ENCODE data around the gene CFAP299.

Gene CFAP299

GRCh38 chr4:80305466-80305865 lies 30.1 kb upstream of the CFAP299 start:
- no peak overlapping the region for H3K14ac ChIP-seq (ENCODE audit: low read length)
- no peak overlapping the region for H3K4me2 ChIP-seq (ENCODE audit: insufficient read depth, low read length, poor library complexity, severe bottlenecking)
- no peak overlapping the region for H2BK5ac ChIP-seq (ENCODE audit: low read length)
- no peak overlapping the region for H3K4me3 ChIP-seq (ENCODE audit: low read length in 2 of 2)
- H3K79me1 ChIP-seq (ENCODE audit: low read depth, low read length), result no peaks in the 10 kb centered on the region
- no peak overlapping the region for H4K91ac ChIP-seq (ENCODE audit: low read depth, low read length, poor library complexity)
- H3K27ac ChIP-seq (replicated peaks; ENCODE audit: low read length), result no peak overlapping the region
- H3K23ac ChIP-seq (ENCODE audit: low read depth, low read length, poor library complexity), result no peak overlapping the region
- WGBS, 2 donors (ENCODE audit: extremely low coverage in 2 of 2, insufficient read length in 2 of 2, insufficient replicate concordance in 1 of 2), result no CpG with 5 or more reads among the region's 3 CpGs
- no peaks in the 10 kb centered on the region for H3K36me3 ChIP-seq (replicated peaks in 1 of 2; ENCODE audit: control insufficient read depth in 2 of 2, insufficient read depth in 2 of 2, low read length in 2 of 2)
- H3K27me3 ChIP-seq (ENCODE audit: control insufficient read depth in 3 of 3, insufficient read depth in 3 of 3, low read depth in 1 of 3, low read length in 3 of 3), result no peaks in the 10 kb centered on the region
- no peak overlapping the region for H2BK12ac ChIP-seq (ENCODE audit: low read length)
- no peak overlapping the region for H2AFZ ChIP-seq (ENCODE audit: low read length)
- H2BK15ac ChIP-seq (ENCODE audit: low read length), result no peak overlapping the region
- H2AK5ac ChIP-seq (ENCODE audit: low read depth, low read length), result no peak overlapping the region
- no peak overlapping the region for H4K8ac ChIP-seq (ENCODE audit: low read depth, low read length)
- no peak overlapping the region for H2BK120ac ChIP-seq (ENCODE audit: low read depth, low read length)
- no peaks in the 10 kb centered on the region for H3K4me1 ChIP-seq (ENCODE audit: control insufficient read depth in 2 of 2, insufficient read depth in 1 of 2, low read depth in 1 of 2, low read length in 2 of 2)
- DNase-seq (ENCODE audit: low spot score), result no peak
- no peak overlapping the region for H3K18ac ChIP-seq (ENCODE audit: low read length)
- H3K9ac ChIP-seq (ENCODE audit: low read depth, low read length, poor library complexity), result no peak overlapping the region
- no peaks in the 10 kb centered on the region for H3K9me3 ChIP-seq (replicated peaks in 1 of 2; ENCODE audit: control insufficient read depth in 2 of 2, insufficient read depth in 1 of 2, low read depth in 1 of 2, low read length in 2 of 2)
- no peak overlapping the region for H3K4ac ChIP-seq (ENCODE audit: low read length)

GRCh38 chr4:80306260-80306659 lies 29.3 kb upstream of the CFAP299 start:
- no peak for DNase-seq (ENCODE audit: low spot score)
- H3K9me3 ChIP-seq (replicated peaks in 1 of 2; ENCODE audit: control insufficient read depth in 2 of 2, insufficient read depth in 1 of 2, low read depth in 1 of 2, low read length in 2 of 2), result no peaks in the 10 kb centered on the region
- H3K36me3 ChIP-seq (replicated peaks in 1 of 2; ENCODE audit: control insufficient read depth in 2 of 2, insufficient read depth in 2 of 2, low read length in 2 of 2), result no peaks in the 10 kb centered on the region
- H2AK5ac ChIP-seq (ENCODE audit: low read depth, low read length), result no peak overlapping the region
- H3K4ac ChIP-seq (ENCODE audit: low read length), result no peak overlapping the region
- no peak overlapping the region for H3K9ac ChIP-seq (ENCODE audit: low read depth, low read length, poor library complexity)
- no peak overlapping the region for H2BK12ac ChIP-seq (ENCODE audit: low read length)
- no peak overlapping the region for H3K4me2 ChIP-seq (ENCODE audit: insufficient read depth, low read length, poor library complexity, severe bottlenecking)
- no peak overlapping the region for H2BK15ac ChIP-seq (ENCODE audit: low read length)
- H3K14ac ChIP-seq (ENCODE audit: low read length), result no peak overlapping the region
- H3K27me3 ChIP-seq (ENCODE audit: control insufficient read depth in 3 of 3, insufficient read depth in 3 of 3, low read depth in 1 of 3, low read length in 3 of 3), result no peaks in the 10 kb centered on the region
- no peak overlapping the region for H3K23ac ChIP-seq (ENCODE audit: low read depth, low read length, poor library complexity)
- no peak overlapping the region for H2BK120ac ChIP-seq (ENCODE audit: low read depth, low read length)
- no peak overlapping the region for H4K8ac ChIP-seq (ENCODE audit: low read depth, low read length)
- H3K4me1 ChIP-seq (ENCODE audit: control insufficient read depth in 2 of 2, insufficient read depth in 1 of 2, low read depth in 1 of 2, low read length in 2 of 2), result no peaks in the 10 kb centered on the region
- H3K4me3 ChIP-seq (ENCODE audit: low read length in 2 of 2), result no peak overlapping the region
- H3K79me1 ChIP-seq (ENCODE audit: low read depth, low read length), result no peaks in the 10 kb centered on the region
- no peak overlapping the region for H2BK5ac ChIP-seq (ENCODE audit: low read length)
- WGBS, 2 donors (ENCODE audit: extremely low coverage in 2 of 2, insufficient read length in 2 of 2, insufficient replicate concordance in 1 of 2), result no CpG with 5 or more reads among the region's 2 CpGs
- no peak overlapping the region for H3K18ac ChIP-seq (ENCODE audit: low read length)
- H3K27ac ChIP-seq (replicated peaks; ENCODE audit: low read length), result no peak overlapping the region
- no peak overlapping the region for H4K91ac ChIP-seq (ENCODE audit: low read depth, low read length, poor library complexity)
- no peak overlapping the region for H2AFZ ChIP-seq (ENCODE audit: low read length)

- Histone ChIP-seq H4K91ac (ENCODE audit: low read depth, low read length, poor library complexity) (no peak overlapping the region), H3K36me3 (replicated peaks in 1 of 2; ENCODE audit: control insufficient read depth in 2 of 2, insufficient read depth in 2 of 2, low read length in 2 of 2) (no peaks in the 10 kb centered on the region), H3K4me2 (ENCODE audit: insufficient read depth, low read length, poor library complexity, severe bottlenecking) (no peak overlapping the region), H3K14ac (ENCODE audit: low read length) (no peak overlapping the region), H2BK15ac (ENCODE audit: low read length) (no peak overlapping the region), H3K79me1 (ENCODE audit: low read depth, low read length) (no peaks in the 10 kb centered on the region), H4K8ac (ENCODE audit: low read depth, low read length) (no peak overlapping the region), H3K18ac (ENCODE audit: low read length) (no peak overlapping the region), H3K9ac (ENCODE audit: low read depth, low read length, poor library complexity) (no peak overlapping the region), H2AK5ac (ENCODE audit: low read depth, low read length) (no peak overlapping the region), H3K4me1 (ENCODE audit: control insufficient read depth in 2 of 2, insufficient read depth in 1 of 2, low read depth in 1 of 2, low read length in 2 of 2) (no peaks in the 10 kb centered on the region), H2AFZ (ENCODE audit: low read length) (no peak overlapping the region), H2BK120ac (ENCODE audit: low read depth, low read length) (no peak overlapping the region), H3K27ac (replicated peaks; ENCODE audit: low read length) (no peak overlapping the region), H3K4ac (ENCODE audit: low read length) (no peak overlapping the region), H3K9me3 (replicated peaks in 1 of 2; ENCODE audit: control insufficient read depth in 2 of 2, insufficient read depth in 1 of 2, low read depth in 1 of 2, low read length in 2 of 2) (no peaks in the 10 kb centered on the region), H3K23ac (ENCODE audit: low read depth, low read length, poor library complexity) (no peak overlapping the region), H3K4me3 (ENCODE audit: low read length in 2 of 2) (no peak overlapping the region), H2BK5ac (ENCODE audit: low read length) (no peak overlapping the region), H2BK12ac (ENCODE audit: low read length) (no peak overlapping the region), H3K27me3 (ENCODE audit: control insufficient read depth in 3 of 3, insufficient read depth in 3 of 3, low read depth in 1 of 3, low read length in 3 of 3) (no peaks in the 10 kb centered on the region)
- no peak for DNase-seq (ENCODE audit: low spot score)
- no CpG with 5 or more reads among the region's 1 CpG for WGBS, 2 donors (ENCODE audit: extremely low coverage in 2 of 2, insufficient read length in 2 of 2, insufficient replicate concordance in 1 of 2)
Measured at GRCh38 chr4:80307183-80307735, 28.3 kb upstream of the CFAP299 start.

GRCh38 chr4:80307774-80308465 lies 27.6 kb upstream of the CFAP299 start:
- Histone ChIP-seq H3K9ac (ENCODE audit: low read depth, low read length, poor library complexity) (no peak overlapping the region), H3K23ac (ENCODE audit: low read depth, low read length, poor library complexity) (no peak overlapping the region), H3K27ac (replicated peaks; ENCODE audit: low read length) (no peak overlapping the region), H3K4ac (ENCODE audit: low read length) (no peak overlapping the region), H3K79me1 (ENCODE audit: low read depth, low read length) (no peaks in the 10 kb centered on the region), H3K36me3 (replicated peaks in 1 of 2; ENCODE audit: control insufficient read depth in 2 of 2, insufficient read depth in 2 of 2, low read length in 2 of 2) (no peaks in the 10 kb centered on the region), H3K14ac (ENCODE audit: low read length) (no peak overlapping the region), H3K4me3 (ENCODE audit: low read length in 2 of 2) (no peak overlapping the region), H3K9me3 (replicated peaks in 1 of 2; ENCODE audit: control insufficient read depth in 2 of 2, insufficient read depth in 1 of 2, low read depth in 1 of 2, low read length in 2 of 2) (no peaks in the 10 kb centered on the region), H2BK5ac (ENCODE audit: low read length) (no peak overlapping the region), H3K4me1 (ENCODE audit: control insufficient read depth in 2 of 2, insufficient read depth in 1 of 2, low read depth in 1 of 2, low read length in 2 of 2) (no peaks in the 10 kb centered on the region), H2BK120ac (ENCODE audit: low read depth, low read length) (no peak overlapping the region), H3K4me2 (ENCODE audit: insufficient read depth, low read length, poor library complexity, severe bottlenecking) (no peak overlapping the region), H2AK5ac (ENCODE audit: low read depth, low read length) (no peak overlapping the region), H2AFZ (ENCODE audit: low read length) (no peak overlapping the region), H2BK15ac (ENCODE audit: low read length) (no peak overlapping the region), H3K27me3 (ENCODE audit: control insufficient read depth in 3 of 3, insufficient read depth in 3 of 3, low read depth in 1 of 3, low read length in 3 of 3) (no peaks in the 10 kb centered on the region), H2BK12ac (ENCODE audit: low read length) (no peak overlapping the region), H3K18ac (ENCODE audit: low read length) (no peak overlapping the region), H4K91ac (ENCODE audit: low read depth, low read length, poor library complexity) (no peak overlapping the region), H4K8ac (ENCODE audit: low read depth, low read length) (no peak overlapping the region)
- no peak for DNase-seq (ENCODE audit: low spot score)
- WGBS, 2 donors (ENCODE audit: extremely low coverage in 2 of 2, insufficient read length in 2 of 2, insufficient replicate concordance in 1 of 2), result 100% methylated on average over 1 of the region's 10 CpGs

Measured in neuronal stem cell (in vitro differentiated cells).